SK-N-SH treated with all-trans-retinoic acid at 6 μM for 48 hours (cell line): ENCODE data around the gene LY6G6F.

Experiments
- ARNTL ChIP-seq: fragments of 450-650 bp; formaldehyde crosslinking; IDR thresholded peaks from 2 replicates; pipeline ENCODE4 v1.5.0; 2020; ENCODE audit warnings: low read depth, mild to moderate bottlenecking, moderate library complexity, borderline replicate concordance
- BACH2 ChIP-seq: fragments of 250-450 bp; sonication (Bioruptor Pico); IDR thresholded peaks from 2 replicates; pipeline ENCODE4 v1.9.0; 2021; ENCODE audit warnings: mild to moderate bottlenecking, borderline replicate concordance
- GLIS3 ChIP-seq: fragments of 250-450 bp; sonication (Bioruptor Pico); IDR thresholded peaks from 2 replicates; pipeline ENCODE4 v1.5.0; 2020; ENCODE audit warnings: mild to moderate bottlenecking, moderate library complexity
- ISL1 ChIP-seq: fragments of 250-450 bp; sonication (Bioruptor Pico); IDR thresholded peaks from 2 replicates; pipeline ENCODE4 v2.1.2; 2022; ENCODE audit warnings: mild to moderate bottlenecking, moderate library complexity
- PATZ1 ChIP-seq: fragments of 250-450 bp; sonication (Bioruptor Pico); IDR thresholded peaks from 2 replicates; pipeline ENCODE4 v1.8.0; 2020; ENCODE audit warnings: mild to moderate bottlenecking, moderate library complexity, borderline replicate concordance
- POU6F1 ChIP-seq: fragments of 250-450 bp; sonication (Bioruptor Pico); IDR thresholded peaks from 2 replicates; pipeline ENCODE4 v1.8.0; 2021; ENCODE audit warnings: low read depth, mild to moderate bottlenecking, moderate library complexity, borderline replicate concordance
- SNAI2 ChIP-seq: fragments of 250-450 bp; sonication (Bioruptor Pico); IDR thresholded peaks from 2 replicates; pipeline ENCODE4 v1.5.0; 2020; ENCODE audit warnings: mild to moderate bottlenecking, moderate library complexity
- TOX ChIP-seq: fragments of 250-450 bp; sonication (Bioruptor Pico); IDR thresholded peaks from 2 replicates; pipeline ENCODE4 v1.8.0; 2021; ENCODE audit warnings: mild to moderate bottlenecking, moderate library complexity, borderline replicate concordance
- TSHZ2 ChIP-seq: fragments of 250-450 bp; sonication (Bioruptor Pico); IDR thresholded peaks from 2 replicates; pipeline ENCODE4 v1.5.0; 2020; ENCODE audit warnings: mild to moderate bottlenecking, moderate library complexity
- ZFP3 ChIP-seq: fragments of 250-450 bp; sonication (Bioruptor Pico); IDR thresholded peaks from 2 replicates; pipeline ENCODE4 v1.5.0; 2020; ENCODE audit warnings: mild to moderate bottlenecking, moderate library complexity
- ZNF565 ChIP-seq: fragments of 450-650 bp; formaldehyde crosslinking; conservative IDR thresholded peaks from 2 replicates; pipeline ENCODE4 v1.5.0; 2020; ENCODE audit warnings: low read depth, mild to moderate bottlenecking, moderate library complexity
- ZNF70 ChIP-seq: fragments of 450-650 bp; formaldehyde crosslinking; IDR thresholded peaks from 2 replicates; pipeline ENCODE4 v1.5.0; 2020; ENCODE audit warnings: mild to moderate bottlenecking, moderate library complexity
- ZNF8 ChIP-seq: fragments of 450-650 bp; formaldehyde crosslinking; IDR thresholded peaks from 2 replicates; pipeline ENCODE4 v1.5.0; 2020; ENCODE audit warnings: mild to moderate bottlenecking, moderate library complexity
- TF ChIP-seq, protein P1 (sequence below): fragments of 250-450 bp; sonication (Bioruptor Pico); IDR thresholded peaks from 2 replicates; pipeline ENCODE4 v1.5.1; 2020; ENCODE audit warnings: low read depth, mild to moderate bottlenecking, moderate library complexity

DNA sequence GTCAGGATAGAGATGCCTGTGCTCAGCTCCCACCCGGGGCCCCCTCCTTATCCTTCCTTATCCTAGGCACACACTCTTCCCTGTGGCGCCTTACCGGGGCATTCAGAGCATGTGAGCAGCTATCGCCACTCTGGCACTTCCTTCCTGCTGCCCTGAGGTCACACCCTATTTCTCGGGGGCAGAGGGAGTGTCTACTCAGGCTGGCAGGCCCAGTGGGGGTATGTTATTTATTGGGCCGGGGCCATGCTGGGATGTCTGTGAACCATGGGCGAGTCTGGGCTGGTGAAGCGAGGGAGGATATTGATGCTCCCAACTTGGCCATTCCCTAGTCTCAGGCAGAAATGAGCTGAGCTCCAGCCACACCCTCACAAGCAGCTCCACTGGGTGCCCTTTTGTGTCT lies 4.6 kb downstream of the LY6G6F start:
- TF ChIP-seq SNAI2 (CRISPR knock-in tag): no peak
- TF ChIP-seq ZFP3 (CRISPR knock-in tag): no peak
- no peak for TF ChIP-seq ZNF565 (CRISPR knock-in tag)
- TF ChIP-seq POU6F1 (CRISPR knock-in tag): no peak
- no peak for TF ChIP-seq ARNTL
- TF ChIP-seq BACH2: no peak
- no peak for TF ChIP-seq ZNF70 (CRISPR knock-in tag)
- TF ChIP-seq TSHZ2: no peak
- TF ChIP-seq, protein P1, sequence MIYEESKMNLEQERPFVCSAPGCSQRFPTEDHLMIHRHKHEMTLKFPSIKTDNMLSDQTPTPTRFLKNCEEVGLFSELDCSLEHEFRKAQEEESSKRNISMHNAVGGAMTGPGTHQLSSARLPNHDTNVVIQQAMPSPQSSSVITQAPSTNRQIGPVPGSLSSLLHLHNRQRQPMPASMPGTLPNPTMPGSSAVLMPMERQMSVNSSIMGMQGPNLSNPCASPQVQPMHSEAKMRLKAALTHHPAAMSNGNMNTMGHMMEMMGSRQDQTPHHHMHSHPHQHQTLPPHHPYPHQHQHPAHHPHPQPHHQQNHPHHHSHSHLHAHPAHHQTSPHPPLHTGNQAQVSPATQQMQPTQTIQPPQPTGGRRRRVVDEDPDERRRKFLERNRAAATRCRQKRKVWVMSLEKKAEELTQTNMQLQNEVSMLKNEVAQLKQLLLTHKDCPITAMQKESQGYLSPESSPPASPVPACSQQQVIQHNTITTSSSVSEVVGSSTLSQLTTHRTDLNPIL: no peak
- no peak for TF ChIP-seq TOX
- TF ChIP-seq PATZ1 (CRISPR knock-in tag): no peak
- no peak for TF ChIP-seq ISL1 (CRISPR knock-in tag)
- TF ChIP-seq ZNF8 (CRISPR knock-in tag): no peak
- TF ChIP-seq GLIS3 (CRISPR knock-in tag): no peak
